Measurements from ENCODE around the gene CCT6B.
"Not testable (repeated sequence)": the region's sequence is repeated elsewhere in the genome, so short reads cannot be mapped to it uniquely, and the experiment has no call there.

Gene CCT6B

GRCh38 chr17:34980681-34981537, 19.6 kb upstream of the CCT6B start:
- DNase-seq (ENCODE audit: low spot score), result peak; percentile 78

GRCh38 chr17:34980353-34980680, 19.1 kb upstream of the CCT6B start, which contains the start of gene LIG3:
Gene LIG3, plus strand, starts transcription at chr17:34980512. Its CDS starts 2,494 bp downstream, at chr17:34983006.
- peak; percentile 93 for DNase-seq (ENCODE audit: low spot score)

- no peak for DNase-seq (ENCODE audit: low spot score)
Measured at GRCh38 chr17:34979650-34980352, 18.5 kb upstream of the CCT6B start.

- DNase-seq (ENCODE audit: low spot score), result no peak
Measured at GRCh38 chr17:34979153-34979552, 17.9 kb upstream of the CCT6B start.

- DNase-seq (ENCODE audit: low spot score), result no peak
Measured at GRCh38 chr17:34974794-34975785, 13.8 kb upstream of the CCT6B start.

GRCh38 chr17:34974179-34974578, 12.9 kb upstream of the CCT6B start:
- no peak for DNase-seq (ENCODE audit: low spot score)

- DNase-seq (ENCODE audit: low spot score), result no peak
Measured at GRCh38 chr17:34958438-34958837, 2.8 kb downstream of the CCT6B start.

- DNase-seq (ENCODE audit: low spot score), result not testable (repeated sequence)
Measured at GRCh38 chr17:34950780-34951179, 10.5 kb downstream of the CCT6B start.

GRCh38 chr17:34930283-34930682, 31.0 kb downstream of the CCT6B start:
- DNase-seq (ENCODE audit: low spot score), result no peak

- no peak for DNase-seq (ENCODE audit: low spot score)
Measured at GRCh38 chr17:34926661-34927060, 34.6 kb downstream of the CCT6B start.

GRCh38 chr17:34920676-34921075, 40.6 kb downstream of the CCT6B start:
- no peak for DNase-seq (ENCODE audit: low spot score)

- DNase-seq (ENCODE audit: low spot score), result no peak
Measured at GRCh38 chr17:34917381-34917780, 43.9 kb downstream of the CCT6B start.

- no peak for DNase-seq (ENCODE audit: low spot score)
Measured at GRCh38 chr17:34916120-34916519, 45.1 kb downstream of the CCT6B start.

- no peak for DNase-seq (ENCODE audit: low spot score)
Measured at GRCh38 chr17:34913001-34913400, 48.3 kb downstream of the CCT6B start.

- DNase-seq (ENCODE audit: low spot score), result no peak
Measured at GRCh38 chr17:34909040-34909439, 52.2 kb downstream of the CCT6B start.

- no peak for DNase-seq (ENCODE audit: low spot score)
Measured at GRCh38 chr17:34902831-34903547, 58.3 kb downstream of the CCT6B start.

- DNase-seq (ENCODE audit: low spot score), result no peak
Measured at GRCh38 chr17:34899643-34900291, 61.5 kb downstream of the CCT6B start.

GRCh38 chr17:34895383-34895782, 65.9 kb downstream of the CCT6B start:
- DNase-seq (ENCODE audit: low spot score), result no peak

GRCh38 chr17:34894964-34895363, 66.3 kb downstream of the CCT6B start:
- no peak for DNase-seq (ENCODE audit: low spot score)

GRCh38 chr17:34892461-34893249, 68.6 kb downstream of the CCT6B start:
- DNase-seq (ENCODE audit: low spot score), result peak; percentile 56
